GM19467 (cell line): Measurements from ENCODE around the gene LYZL1.
"Not testable (repeated sequence)": the region's sequence is repeated elsewhere in the genome, so short reads cannot be mapped to it uniquely, and the experiment has no call there.

Experiments
- ATAC-seq: cut with Tn5 transposase; IDR thresholded peaks from one replicate; pipeline ENCODE4 v1.9.1; 2021; ENCODE audit warnings: mild to moderate bottlenecking, moderate library complexity; ENCODE audit not compliant: unreplicated experiment

Gene LYZL1

DNA sequence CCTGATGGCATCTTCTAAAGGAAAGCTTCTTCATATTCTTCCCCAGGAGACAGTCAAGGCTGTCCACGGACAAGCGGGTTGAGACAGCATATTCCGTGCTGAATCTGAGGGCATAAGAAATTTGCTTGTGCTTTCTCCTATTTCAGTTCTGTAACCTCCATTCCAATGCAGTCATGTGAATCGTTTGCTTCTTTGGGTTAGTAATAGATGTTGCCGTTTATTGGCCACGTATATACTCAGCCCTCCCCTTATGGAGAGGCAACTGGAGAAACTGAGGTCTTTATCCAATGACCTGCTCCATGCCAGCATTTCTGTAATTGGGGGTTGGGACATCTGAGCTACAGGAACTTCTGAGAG, 38.9 kb downstream of the LYZL1 start:
- no peak for ATAC-seq

DNA sequence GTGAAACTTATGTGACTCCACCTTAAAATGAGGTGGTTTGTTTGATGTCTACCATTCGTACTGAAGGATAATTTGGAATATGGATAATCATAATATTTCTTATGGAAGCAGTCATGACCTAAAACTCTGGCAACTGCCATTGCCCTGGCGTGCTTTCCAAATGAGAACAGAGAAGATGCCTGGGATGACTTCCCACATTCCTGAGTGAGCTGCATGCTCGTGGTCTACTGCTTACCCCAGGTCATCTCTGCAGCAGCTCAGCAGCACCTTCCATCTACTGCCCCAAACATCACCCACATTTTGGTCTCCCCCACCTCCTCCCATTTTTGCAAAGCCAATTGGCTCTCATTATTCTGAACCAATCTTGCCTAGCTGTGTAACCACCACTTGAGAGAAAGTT, 40.1 kb downstream of the LYZL1 start:
- ATAC-seq = no peak

DNA sequence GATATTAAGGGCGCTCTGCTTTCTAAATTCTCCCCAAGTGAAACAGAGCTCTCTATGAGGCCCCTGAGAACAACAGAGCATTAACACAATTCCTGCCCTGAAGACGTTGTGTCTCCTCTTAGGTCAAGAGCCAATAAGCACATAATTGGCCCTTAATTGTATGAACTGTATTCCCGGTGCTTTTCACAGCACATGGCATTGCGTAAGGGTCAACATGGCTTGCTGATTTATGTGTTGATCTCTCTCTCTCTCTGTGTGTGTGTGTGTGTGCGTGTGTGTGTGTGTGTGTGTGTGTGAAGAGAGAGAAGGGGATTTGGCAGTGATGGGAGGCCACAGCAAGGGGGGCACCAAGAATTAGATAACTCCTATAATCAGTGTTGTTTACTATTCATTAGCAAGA, 40.5 kb downstream of the LYZL1 start:
- ATAC-seq = no peak

DNA sequence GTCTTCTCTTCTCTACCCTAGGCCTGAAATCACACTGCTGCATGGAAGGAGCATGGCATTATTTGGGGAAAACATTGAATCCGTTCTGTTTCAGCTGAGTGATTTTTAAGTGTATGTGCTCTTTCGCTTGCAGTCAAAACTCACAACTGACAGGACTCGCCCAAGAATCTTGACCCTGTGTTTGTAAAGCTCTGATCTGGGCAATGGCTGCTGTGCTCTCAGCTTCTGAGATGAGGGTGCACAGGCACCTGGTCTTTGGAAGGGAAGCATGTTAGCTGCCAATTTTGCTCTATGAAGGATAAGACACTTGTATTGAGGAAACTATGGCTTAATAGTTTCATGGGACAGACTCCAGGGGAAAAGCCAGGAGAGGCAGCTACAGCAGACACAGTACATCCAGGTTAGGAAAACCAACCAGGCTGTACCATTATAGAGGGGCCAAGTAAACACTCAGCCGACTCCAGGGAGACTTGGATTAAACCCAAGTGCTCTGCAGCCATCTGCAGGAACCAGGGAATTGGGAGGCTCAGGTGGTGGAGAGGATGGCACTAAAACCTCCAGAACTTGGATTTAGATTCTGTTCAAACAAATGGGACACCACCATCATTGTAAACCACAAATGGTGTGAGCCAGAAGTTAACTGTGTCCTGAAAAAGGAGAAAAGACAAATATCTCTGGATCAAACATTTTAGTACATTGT, 43.3 kb downstream of the LYZL1 start:
- ATAC-seq = no peak

DNA sequence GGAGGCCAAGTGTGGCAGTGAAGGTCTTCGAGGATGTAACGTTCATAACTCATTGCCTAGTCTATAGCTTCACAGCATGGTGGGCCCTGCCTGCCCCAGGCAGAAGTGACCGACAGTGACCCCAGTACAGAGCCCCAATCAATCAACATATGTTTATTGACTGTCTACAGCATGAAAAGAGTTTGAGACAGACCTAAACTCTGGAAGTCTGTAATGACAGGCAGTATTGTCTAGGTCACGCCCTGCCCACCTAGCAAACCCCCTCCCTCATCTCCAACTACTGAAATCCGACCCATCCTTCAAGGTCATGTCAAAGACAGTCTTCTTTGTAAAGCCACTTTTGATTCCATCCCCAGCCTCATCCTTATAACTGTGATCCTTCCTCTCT, 43.9 kb downstream of the LYZL1 start:
- no peak for ATAC-seq

DNA sequence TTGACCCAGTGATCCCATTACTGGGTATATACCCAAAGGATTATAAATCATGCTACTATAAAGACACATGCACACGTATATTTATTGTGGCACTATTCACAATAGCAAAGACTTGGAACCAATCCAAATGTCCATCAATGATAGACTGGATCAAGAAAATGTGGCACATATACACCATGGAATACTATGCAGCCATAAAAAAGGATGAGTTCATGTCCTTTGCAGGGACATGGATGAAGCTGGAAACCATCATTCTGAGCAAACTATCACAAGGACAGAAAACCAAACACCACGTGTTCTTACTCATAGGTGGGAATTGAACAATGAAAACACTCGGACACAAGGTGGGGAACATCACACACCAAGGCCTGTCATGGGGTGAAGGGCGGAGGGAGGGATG, 48.7 kb downstream of the LYZL1 start:
- ATAC-seq = not testable (repeated sequence)

DNA sequence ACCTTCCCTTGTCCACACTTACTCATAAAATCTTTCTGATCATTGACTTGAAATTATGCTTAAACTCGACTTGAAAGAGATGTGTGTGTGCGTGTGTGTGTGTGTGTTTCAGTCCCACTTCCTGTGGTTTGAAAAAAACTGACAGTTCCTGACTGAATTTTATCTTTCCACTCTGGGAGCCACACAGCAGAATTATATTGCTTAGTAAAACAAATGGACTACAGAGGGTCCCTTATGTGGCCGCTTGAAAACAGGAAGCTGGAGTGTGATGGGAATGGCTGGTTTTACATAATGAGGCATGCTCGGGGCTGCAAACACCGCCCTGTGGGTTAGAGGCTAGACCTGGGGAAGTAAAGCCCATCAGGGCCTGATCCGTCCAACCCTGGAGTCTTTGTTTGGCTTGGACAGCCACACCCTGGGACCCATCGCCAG, 54.8 kb downstream of the LYZL1 start:
- no peak for ATAC-seq

DNA sequence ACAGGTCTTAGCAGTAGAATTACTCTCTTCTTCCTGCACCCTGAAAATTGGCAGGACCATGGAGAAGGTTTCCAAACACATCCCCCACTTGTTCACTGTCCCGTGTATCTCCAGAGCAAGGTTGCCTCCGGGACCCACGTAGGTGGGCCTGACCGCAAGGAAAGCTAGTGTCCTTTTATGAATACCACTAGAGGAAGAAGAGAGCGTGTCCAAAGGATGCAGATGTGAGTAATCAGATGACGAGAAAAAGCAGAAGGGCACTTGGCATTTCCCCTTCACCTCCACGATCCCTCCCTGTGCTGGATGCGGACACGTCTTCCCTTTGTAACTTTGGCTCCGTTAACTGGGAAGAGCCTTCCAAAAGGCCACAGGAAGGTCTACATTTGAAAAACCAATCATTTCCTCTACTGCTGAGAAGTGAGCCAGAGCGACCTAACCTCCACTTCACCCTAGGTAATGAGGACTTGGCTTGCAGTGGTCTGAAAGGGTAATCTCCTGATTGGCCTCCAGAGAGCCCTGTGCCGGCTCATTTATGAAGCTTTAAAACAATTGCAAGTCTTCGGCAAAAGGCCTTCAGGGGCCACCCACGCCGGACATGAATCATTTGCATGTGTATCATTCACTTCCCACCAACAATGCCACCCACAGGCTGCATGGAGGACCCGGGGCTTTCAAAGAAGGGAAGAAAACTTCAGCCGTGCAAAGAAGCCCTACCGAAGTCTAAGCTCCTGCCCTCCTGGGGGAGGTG, 55.4 kb downstream of the LYZL1 start:
- no peak for ATAC-seq

DNA sequence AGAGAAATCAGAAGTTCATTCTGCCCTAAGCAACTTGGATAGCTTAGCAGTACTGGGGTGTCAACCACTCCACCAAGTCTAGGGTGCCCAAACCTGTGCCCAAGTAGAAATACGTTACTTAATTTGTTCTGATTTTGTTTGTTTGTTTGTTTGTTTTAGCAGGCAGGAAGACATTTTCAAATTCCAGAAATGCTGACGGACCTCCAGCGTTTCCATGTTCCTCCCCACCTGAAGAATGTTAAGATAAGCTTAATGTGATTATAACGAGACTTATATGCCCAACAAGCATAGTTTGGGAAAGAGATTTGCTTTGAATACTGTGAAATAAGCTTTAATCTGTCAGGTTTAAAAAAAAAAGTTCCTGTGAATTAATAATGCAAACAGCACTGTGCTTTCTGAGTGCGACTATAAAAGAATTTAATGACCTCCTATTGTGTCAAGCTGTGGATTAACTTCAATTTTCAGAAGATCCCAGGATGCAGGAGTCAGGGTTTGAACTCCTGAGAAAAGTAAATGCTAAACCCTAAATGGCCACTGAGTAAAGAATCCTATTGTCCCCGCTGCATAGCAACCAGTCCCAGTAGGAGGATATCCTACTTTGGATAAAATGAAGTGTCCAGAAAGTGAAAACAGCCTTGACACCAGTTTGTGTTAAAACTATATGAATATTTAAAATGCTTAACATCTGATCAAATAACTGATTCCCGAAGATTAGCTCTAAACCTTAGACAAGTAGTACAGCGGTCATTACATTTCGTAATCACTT, 56.5 kb downstream of the LYZL1 start:
- no peak for ATAC-seq

DNA sequence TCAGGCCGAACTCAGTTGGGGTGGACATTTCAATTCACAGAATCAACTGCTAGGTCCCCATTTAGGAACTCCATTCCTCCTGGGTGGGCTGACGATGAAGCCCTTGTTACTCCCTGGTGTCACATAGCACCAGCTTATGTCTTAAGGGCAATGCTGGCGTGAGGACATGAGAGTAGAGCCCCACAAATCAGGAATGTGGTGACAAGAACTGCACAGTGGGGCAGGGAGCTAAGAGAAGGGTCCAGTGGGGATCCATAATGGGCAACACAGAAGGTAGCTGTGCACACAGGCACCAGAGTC, 57.0 kb downstream of the LYZL1 start:
- ATAC-seq = no peak

DNA sequence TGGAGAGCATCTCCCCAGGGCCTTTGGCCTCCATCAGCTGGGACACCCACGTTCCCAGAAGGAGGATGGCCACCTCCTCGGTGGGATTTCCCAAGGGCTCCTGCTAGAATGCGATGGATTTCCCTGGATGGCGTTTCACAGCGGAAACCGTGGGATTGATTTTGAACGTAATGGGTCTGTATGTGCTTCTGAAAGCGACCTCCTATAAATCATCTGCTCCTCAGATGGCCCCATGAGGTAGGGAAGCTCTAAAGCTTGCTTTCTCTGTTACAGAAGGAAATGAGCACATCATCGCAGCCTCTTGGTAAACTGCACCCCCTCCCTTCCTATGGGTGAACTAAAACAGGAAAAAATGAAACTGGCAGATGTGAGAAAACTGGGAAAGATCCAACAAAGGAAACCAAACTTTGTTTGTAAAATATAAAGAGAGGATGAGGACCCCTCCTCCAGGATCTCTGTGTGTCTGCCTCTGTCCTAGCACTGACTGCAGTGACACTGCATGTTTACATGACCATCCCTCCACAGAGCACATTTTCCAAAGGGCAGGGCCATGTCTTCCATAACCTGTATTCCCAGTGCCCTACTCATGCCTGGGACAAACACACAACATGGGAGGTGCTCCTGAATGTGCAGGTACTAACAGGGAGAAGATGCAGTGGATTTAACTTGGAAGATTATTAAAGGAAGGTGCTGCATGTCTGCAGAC, 57.6 kb downstream of the LYZL1 start:
- no peak for ATAC-seq

DNA sequence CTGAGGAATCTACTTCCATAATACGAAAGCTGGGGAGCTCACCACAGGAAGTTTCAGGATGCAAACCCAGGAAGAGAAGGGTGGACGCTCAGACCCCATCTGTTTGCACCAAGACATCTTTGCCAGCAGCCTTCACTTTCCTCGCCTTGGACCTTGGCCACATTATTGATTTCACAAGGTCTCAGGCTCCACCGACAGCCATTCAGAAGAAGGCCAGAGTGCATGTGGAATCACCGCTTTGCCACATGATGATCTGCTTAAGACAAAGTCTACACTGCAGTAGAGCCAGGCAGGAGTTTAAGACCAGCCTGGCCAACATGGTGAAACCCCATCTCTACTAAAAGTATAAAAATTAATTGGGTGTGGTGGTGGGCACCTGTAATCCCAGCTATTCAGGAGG, 60.0 kb downstream of the LYZL1 start:
- no peak for ATAC-seq

DNA sequence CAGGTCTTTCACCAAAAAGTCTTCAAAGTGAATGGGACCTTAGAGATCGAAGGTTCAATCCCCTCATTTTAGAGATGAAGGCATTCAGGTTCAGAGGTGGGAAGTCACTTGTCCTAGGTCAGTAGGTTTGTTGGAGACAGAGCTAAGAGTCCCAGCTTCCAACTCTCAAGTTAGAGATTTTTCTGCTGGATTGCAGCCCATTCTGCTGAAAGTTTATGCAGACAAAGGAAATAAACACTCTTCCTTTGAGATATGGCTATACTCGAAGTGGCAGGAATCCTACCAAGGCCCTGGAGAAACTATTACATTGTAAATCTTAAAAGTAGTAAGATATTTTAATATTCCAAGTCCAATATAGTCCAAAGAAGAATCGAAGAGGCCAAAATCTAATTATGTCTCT, 64.4 kb downstream of the LYZL1 start:
- no peak for ATAC-seq

DNA sequence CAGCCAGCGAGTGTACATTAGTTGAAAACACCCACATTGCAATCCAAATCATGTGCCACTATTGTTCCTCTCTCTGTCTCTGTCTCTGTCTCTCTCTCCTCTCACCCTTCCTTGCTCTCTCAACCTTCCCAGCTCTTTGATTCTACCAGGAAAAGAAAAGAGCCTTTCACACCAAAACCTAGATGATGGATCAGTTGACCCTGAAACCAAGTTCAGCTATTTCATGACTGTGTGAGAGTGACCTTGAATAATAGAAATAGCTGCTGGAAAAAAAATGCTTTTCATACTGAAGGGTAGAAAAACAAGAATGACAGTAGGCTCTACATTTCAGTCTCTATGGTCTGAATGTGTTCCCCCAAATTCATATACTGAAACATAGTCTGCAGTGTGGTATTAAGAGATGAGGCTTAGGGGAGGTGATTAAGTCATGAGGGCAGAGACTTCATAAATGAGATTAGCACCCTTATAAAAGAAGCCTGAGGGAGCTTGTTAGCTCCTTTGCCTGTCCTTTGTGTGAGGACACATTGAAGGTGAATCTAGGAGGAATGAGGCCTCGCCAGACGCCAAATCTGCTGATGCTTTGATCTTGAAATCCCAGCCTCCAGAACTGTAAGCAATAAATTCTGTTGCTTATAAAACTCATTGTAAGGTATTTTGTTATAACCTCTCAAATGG, 65.2 kb downstream of the LYZL1 start:
- no peak for ATAC-seq

DNA sequence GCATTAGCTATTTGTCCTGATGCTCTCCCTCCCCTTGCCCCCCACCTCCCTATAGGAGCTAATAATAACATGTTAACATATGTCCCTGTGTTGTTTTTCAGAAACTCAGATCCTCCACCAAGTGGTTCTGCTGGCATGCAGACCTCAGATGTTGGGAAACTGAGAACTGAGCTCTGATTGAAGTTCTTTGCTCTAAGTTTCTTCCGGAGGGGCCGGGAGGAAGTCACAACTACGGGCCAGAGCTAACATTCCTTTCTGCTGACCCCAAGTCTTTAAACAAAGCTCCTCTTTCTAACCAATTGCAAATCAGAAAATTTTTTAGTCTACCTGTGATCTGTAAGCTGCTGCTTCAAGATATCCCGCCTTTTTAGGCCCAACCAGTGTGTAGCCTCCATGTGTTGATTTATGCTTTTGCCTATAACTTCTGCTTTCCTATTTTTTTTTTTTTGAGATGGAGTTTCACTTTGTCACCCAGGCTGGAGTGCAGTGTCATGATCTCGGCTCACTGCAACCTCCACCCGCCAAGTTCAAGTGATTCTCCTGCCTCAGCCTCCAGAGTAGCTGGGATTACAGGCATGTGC, 66.6 kb downstream of the LYZL1 start:
- no peak for ATAC-seq

DNA sequence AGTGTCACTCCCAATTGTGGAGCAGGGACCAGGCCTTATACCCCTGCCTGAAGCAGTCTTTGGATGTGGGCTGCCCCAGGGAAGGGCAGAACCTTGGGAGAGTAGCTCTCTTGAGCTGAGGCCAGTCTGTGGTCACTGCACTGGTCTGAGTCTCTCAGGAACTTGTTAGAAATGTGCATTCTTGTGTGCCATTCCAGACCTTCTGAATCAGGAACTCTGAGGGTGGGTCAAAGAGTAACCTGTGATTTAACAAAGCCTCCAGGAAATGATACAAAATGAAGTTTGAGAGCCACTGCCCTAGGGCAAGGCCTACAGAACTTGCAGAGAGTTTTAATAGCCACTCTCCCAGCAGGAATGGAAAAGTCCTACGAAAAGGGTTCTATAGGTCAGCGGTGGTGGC, 68.1 kb downstream of the LYZL1 start:
- ATAC-seq = no peak

DNA sequence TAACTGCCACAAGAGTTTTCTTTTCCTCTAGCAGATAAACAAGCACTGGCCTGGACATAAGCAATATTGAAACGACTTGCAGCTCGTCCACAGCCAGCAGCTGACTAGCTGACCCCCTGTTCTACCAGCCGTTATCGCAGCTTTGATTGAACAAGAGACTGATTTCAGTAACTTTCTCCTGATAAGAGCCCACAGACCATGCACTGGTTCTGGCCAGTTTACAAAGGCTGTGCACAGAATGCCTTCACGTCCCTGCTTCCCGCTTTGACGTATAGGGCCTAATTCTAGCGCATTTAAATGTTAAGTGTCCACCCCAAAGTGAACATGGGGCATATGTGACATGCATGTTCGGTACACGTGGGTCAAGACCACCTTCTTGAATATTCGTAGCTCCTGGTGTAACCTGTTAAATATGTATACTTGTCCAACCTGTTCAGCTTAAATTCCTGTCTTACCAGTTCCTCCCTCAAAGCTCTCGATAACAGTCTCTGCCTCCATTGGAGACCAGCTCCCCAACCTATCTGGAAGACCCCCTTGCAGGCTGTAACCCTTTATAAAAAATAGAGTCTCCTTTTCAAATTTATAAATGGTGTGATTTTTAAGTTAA, 69.2 kb downstream of the LYZL1 start:
- ATAC-seq = no peak

DNA sequence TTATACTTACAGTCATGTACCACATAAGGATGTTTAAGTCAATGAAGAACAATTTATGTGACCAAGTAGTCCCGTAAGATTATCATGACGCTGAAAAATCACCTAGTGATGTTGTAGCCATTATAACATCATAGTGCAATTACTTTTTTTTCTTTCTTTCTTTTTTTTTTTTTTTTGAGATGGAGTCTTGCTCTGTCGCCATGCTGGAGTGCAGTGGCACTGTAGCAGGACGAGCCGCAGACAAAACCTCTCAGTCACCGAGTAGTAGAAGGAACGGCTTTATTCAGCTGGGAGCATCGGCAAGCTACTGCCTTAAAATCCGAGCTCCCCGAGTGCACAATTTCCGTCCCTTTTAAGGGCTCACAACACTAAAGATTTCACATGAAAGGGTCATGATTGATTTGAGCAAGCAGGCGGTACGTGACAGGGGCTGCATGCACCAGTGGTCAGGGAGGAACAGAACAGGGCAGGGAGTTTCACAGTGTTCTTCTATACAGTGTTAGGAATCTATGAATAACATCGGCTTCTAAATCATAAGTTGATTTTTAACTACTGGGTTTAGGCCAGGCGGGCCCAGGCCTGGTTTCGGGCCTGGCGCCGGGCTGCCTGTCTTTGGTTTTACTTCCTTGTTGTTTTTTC, 71.5 kb downstream of the LYZL1 start:
- ATAC-seq = not testable (repeated sequence)
